Globus pallidus (tissue), 1 donor: Measurements from ENCODE around the gene DNAJB6.

Experiments used
- DNase-seq: peaks from one replicate; pipeline ENCODE4 v3.0.0-alpha.2; 2015; ENCODE audit warnings: low spot score

Gene DNAJB6

DNA sequence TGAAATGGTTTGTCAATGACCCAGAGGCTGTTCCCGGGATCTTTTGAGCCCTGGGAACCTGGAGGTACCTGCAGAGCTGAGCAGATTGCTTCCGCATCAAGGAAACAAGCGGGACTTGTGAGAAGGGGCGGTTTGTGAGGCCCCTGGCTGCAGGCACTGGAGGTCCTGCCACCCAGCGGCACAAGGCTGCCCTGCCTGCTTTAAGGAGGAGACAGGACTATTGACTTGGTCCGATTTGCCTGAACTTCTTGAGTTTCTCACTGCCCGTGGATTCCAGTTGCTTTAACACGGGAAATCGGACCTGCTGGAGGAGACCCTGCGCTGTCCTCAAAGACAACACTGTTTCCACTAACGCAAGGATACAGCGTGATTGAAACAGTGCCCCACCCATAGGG is 130.1 kb downstream of the DNAJB6 start:
- no peak for DNase-seq
